CD4-positive, CD25-positive, alpha-beta regulatory T cell (primary cell): ENCODE results near the gene CLCN4. TPM values are rescaled to one million over a fixed set of nuclear protein-coding genes. Genes with fewer than 3 reads are reported as not detected.

Experiments used
- ATAC-seq, 2 donors: fragments of 150-1000 bp; cut with Tn5 transposase; one replicate each; pipeline ENCODE4 v1.10.0; 2021; ENCODE audit warnings: low read depth in 2 of 2, moderate number of reproducible peaks in 2 of 2, moderate library complexity in 1 of 2
- DNase-seq, 3 donors: peaks; one replicate each; pipeline versions ENCODE4 v3.0.0 to v3.0.0-alpha.2; 2012 to 2022; ENCODE audit warnings: mixed read lengths in 1 of 3
- H3K27ac ChIP-seq: one replicate; pipeline ENCODE4 v1.7.0; 2013; ENCODE audit warnings: mild to moderate bottlenecking, low read length; ENCODE audit not compliant: insufficient read depth, poor library complexity, severe bottlenecking
- H3K27me3 ChIP-seq: one replicate; pipeline ENCODE4 v1.7.0; 2013; ENCODE audit warnings: low read length; ENCODE audit not compliant: control insufficient read depth, insufficient read depth
- H3K36me3 ChIP-seq: one replicate; pipeline ENCODE4 v1.7.0; 2013; ENCODE audit warnings: mild to moderate bottlenecking, low read length, moderate library complexity; ENCODE audit not compliant: control insufficient read depth, insufficient read depth
- H3K4me1 ChIP-seq: 2 replicates; pipeline ENCODE4 v1.7.0; 2013; ENCODE audit warnings: mild to moderate bottlenecking, low read length; ENCODE audit not compliant: insufficient read depth, control insufficient read depth, poor library complexity, severe bottlenecking
- H3K4me3 ChIP-seq: one replicate; pipeline ENCODE4 v1.7.0; 2013; ENCODE audit warnings: low read depth, mild to moderate bottlenecking, low read length, moderate library complexity
- H3K9me3 ChIP-seq, 2 experiments: 1 replicate in 1 of 2; 2 replicates in 1 of 2; pipeline ENCODE4 v1.7.0; 2013; ENCODE audit warnings: low read length in 2 of 2, mild to moderate bottlenecking in 1 of 2, moderate library complexity in 1 of 2; ENCODE audit not compliant: control insufficient read depth in 2 of 2
- H3K27ac Mint-ChIP-seq, 3 donors: one replicate each; pipeline ENCODE4 v1.8.0; 2020 to 2022; ENCODE audit warnings: mild to moderate bottlenecking in 3 of 3, mixed read lengths in 3 of 3, moderate library complexity in 2 of 3
- H3K27me3 Mint-ChIP-seq: one replicate; pipeline ENCODE4 v1.8.0; 2022; ENCODE audit warnings: mild to moderate bottlenecking, mixed read lengths
- H3K36me3 Mint-ChIP-seq: one replicate; pipeline ENCODE4 v1.8.0; 2020; ENCODE audit warnings: mixed read lengths
- H3K4me1 Mint-ChIP-seq, 4 donors: one replicate each; pipeline ENCODE4 v1.8.0; 2020 to 2022; ENCODE audit warnings: mixed read lengths in 4 of 4, mild to moderate bottlenecking in 1 of 4
- H3K4me3 Mint-ChIP-seq, 4 donors: one replicate each; pipeline ENCODE4 v1.8.0; 2020 to 2022; ENCODE audit warnings: mild to moderate bottlenecking in 4 of 4, mixed read lengths in 4 of 4, moderate library complexity in 3 of 4
- H3K9me3 Mint-ChIP-seq, 7 donors: one replicate each; pipeline ENCODE4 v1.8.0; 2020 to 2022; ENCODE audit warnings: mixed read lengths in 7 of 7, mild to moderate bottlenecking in 3 of 7, moderate library complexity in 2 of 7
- polyA plus RNA-seq, 4 donors: library from polyadenylated mRNA; unstranded; fragments of 300-500 nt; fragmentation: Illumina TruSeq; gene quantifications; one replicate each; pipeline ENCODE4 v1.2.3, GENCODE V29; 2021
- total RNA-seq: library from RNA; stranded (reverse); gene quantifications from one replicate; pipeline ENCODE4 v1.2.3, GENCODE V29; 2022

The CLCN4 gene
- total and polyA plus RNA-seq, 5 donors from 2014 or later: 0.37 TPM; not detected in 4

DNA sequence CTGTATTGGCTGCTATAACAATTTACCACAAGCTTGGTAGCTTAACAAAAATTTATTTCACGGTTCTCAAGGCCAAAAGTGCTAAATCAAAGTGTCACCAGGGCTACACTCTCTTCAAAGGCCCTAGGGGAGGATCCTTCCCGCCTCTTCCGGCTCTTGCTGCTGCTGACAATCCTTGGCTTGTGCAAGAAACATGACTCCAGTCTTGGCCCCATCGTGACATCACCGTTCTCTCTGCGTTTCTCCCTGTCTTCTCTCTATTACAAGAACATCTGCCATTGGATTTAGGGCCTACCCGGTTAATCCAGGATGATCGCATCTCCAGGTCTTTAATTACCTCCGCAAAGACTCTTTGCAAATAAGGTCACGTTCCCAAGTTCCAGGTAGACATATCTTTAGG lies 10.4 kb upstream of the CLCN4 start:
- Mint-ChIP-seq H3K9me3 (no peaks in the 10 kb centered on the region), H3K27ac (no peak overlapping the region)
- ATAC-seq: no peak

DNA sequence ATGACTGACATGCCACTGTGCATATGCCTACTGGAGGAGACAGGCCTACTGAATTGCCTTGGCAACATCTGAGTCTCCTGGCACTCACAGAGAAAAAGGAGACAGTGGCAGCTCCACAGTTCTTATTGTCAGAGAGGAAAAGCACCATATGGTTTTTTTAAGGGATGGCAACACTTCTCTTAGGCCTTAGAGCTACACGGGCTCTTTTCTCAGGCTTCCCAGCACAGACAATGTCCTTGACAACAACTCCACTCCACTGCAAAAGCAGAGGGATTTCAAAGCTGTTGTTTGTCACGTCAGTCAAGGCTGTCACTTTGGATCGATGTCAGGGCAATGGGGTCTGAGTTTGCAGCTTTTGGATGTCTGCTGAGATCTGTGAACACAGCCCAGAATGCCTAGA lies 4.7 kb upstream of the CLCN4 start:
- H3K36me3 Mint-ChIP-seq: no peaks in the 10 kb centered on the region
- H3K27me3 Mint-ChIP-seq: peaks cover 21% of the 10 kb centered on the region
- peaks cover 3% of the 10 kb centered on the region for H3K27me3 ChIP-seq
- H3K4me3 ChIP-seq: no peak overlapping the region
- H3K36me3 ChIP-seq: no peaks in the 10 kb centered on the region
- peaks cover 0 to 3% (median 0%) of the 10 kb centered on the region in 4 donors for H3K4me1 Mint-ChIP-seq
- no peak for ATAC-seq
- no peak overlapping the region for H3K4me3 Mint-ChIP-seq
- H3K27ac Mint-ChIP-seq: no peak overlapping the region
- no peaks in the 10 kb centered on the region for H3K9me3 ChIP-seq
- no peaks in the 10 kb centered on the region for H3K9me3 Mint-ChIP-seq
- no peaks in the 10 kb centered on the region for H3K4me1 ChIP-seq
- H3K27ac ChIP-seq: no peak overlapping the region
- no peak for DNase-seq

More for the DNA sequence above, 10.4 kb upstream of the CLCN4 start:
- Histone ChIP-seq H3K9me3 (no peaks in the 10 kb centered on the region), H3K4me3 (no peak overlapping the region), H3K36me3 (peaks cover 3% of the 10 kb centered on the region), H3K27me3 (no peaks in the 10 kb centered on the region), H3K27ac (no peak overlapping the region), H3K4me1 (no peaks in the 10 kb centered on the region)
- Mint-ChIP-seq H3K4me1 (no peaks in the 10 kb centered on the region), H3K27me3 (no peaks in the 10 kb centered on the region), H3K4me3 (peak overlapping the region in 1 of 4 donors; percentile 39), H3K36me3 (peaks cover 7% of the 10 kb centered on the region)
- DNase-seq: no peak

DNA sequence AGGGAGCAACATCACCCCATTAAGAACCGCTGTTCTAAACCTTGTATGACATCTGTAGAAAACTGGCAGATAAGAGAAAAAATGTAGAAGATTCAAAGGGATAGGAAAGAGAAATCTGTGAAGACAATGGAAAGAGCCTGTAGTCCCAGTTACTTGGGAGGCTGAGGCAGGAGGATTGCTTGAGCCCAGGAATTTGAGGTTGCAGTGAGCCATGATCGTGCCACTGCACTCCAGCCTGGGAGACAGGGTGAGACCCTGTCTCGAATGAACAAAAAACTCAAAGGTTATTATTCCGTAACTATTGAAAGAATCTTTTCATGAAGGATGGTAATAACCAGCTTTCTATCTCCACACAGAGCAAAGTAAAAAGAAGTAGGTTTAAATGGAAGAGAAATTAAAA lies 1.6 kb upstream of the CLCN4 start:
- ATAC-seq: no peak

DNA sequence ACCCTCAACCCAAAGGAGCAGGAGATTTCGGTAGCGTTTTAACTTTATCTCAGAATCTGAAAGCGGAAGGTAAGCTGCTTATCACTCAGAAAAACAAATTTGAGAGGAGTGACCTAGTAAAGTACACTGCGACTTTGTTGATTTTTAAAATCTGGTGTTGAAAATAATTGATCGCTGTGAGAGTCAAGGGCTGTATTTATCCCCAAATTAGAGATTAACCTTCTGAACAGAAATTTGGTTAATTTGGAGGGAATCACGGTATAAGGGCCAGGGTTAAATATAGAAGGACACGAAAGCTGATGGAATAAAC lies 212 bp downstream of the CLCN4 start:
- Mint-ChIP-seq H3K4me3 (no peak overlapping the region), H3K27me3 (peaks cover 49% of the 10 kb centered on the region), H3K36me3 (no peaks in the 10 kb centered on the region), H3K9me3 (no peaks in the 10 kb centered on the region), H3K4me1 (peaks cover 0 to 9% (median 2%) of the 10 kb centered on the region in 4 donors), H3K27ac (peak overlapping the region in 1 of 3 donors; percentile 38)
- Histone ChIP-seq H3K27me3 (peaks cover 7% of the 10 kb centered on the region), H3K4me3 (no peak overlapping the region), H3K9me3 (no peaks in the 10 kb centered on the region), H3K36me3 (no peaks in the 10 kb centered on the region), H3K4me1 (peaks cover 5% of the 10 kb centered on the region), H3K27ac (no peak overlapping the region)
- DNase-seq: no peak
- ATAC-seq: no peak

More for the DNA sequence above, 1.6 kb upstream of the CLCN4 start:
- Mint-ChIP-seq H3K36me3 (no peaks in the 10 kb centered on the region), H3K4me1 (peaks cover 0 to 9% (median 2%) of the 10 kb centered on the region in 4 donors), H3K27me3 (peaks cover 39% of the 10 kb centered on the region), H3K27ac (no peak overlapping the region), H3K9me3 (no peaks in the 10 kb centered on the region), H3K4me3 (no peak overlapping the region)
- H3K4me1 ChIP-seq: peaks cover 5% of the 10 kb centered on the region
- no peak overlapping the region for H3K27ac ChIP-seq
- no peaks in the 10 kb centered on the region for H3K36me3 ChIP-seq
- no peak overlapping the region for H3K4me3 ChIP-seq
- peaks cover 7% of the 10 kb centered on the region for H3K27me3 ChIP-seq
- DNase-seq: no peak
- H3K9me3 ChIP-seq: no peaks in the 10 kb centered on the region

DNA sequence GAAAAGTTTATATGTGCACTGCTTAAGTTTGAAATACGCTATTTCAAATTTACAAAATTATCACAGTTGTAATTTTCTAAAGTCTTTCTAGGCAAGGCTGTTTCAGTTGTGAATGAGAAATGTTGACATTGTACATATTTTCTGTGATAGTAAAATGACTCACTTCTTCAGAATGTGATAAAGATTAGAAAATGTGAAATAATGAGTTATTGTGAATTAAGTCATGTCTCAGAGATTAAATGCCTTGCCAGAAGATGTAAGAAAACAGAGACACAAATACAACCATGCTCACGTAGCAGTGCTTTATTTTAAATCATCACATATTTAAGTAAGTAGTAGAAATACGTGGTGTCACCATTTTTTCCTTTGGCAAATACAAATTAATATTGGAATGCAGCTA lies 768 bp downstream of the CLCN4 start:
- Histone ChIP-seq H3K9me3 (no peaks in the 10 kb centered on the region), H3K36me3 (no peaks in the 10 kb centered on the region), H3K27me3 (peaks cover 7% of the 10 kb centered on the region), H3K27ac (no peak overlapping the region), H3K4me3 (no peak overlapping the region), H3K4me1 (peaks cover 5% of the 10 kb centered on the region)
- H3K4me1 Mint-ChIP-seq: peaks cover 0 to 9% (median 2%) of the 10 kb centered on the region in 4 donors
- H3K4me3 Mint-ChIP-seq: no peak overlapping the region
- H3K27me3 Mint-ChIP-seq: peaks cover 49% of the 10 kb centered on the region
- no peaks in the 10 kb centered on the region for H3K36me3 Mint-ChIP-seq
- ATAC-seq (no peak), DNase-seq (no peak)
- H3K9me3 Mint-ChIP-seq: peaks cover 0 to 2% (median 0%) of the 10 kb centered on the region in 7 donors
- no peak overlapping the region for H3K27ac Mint-ChIP-seq

DNA sequence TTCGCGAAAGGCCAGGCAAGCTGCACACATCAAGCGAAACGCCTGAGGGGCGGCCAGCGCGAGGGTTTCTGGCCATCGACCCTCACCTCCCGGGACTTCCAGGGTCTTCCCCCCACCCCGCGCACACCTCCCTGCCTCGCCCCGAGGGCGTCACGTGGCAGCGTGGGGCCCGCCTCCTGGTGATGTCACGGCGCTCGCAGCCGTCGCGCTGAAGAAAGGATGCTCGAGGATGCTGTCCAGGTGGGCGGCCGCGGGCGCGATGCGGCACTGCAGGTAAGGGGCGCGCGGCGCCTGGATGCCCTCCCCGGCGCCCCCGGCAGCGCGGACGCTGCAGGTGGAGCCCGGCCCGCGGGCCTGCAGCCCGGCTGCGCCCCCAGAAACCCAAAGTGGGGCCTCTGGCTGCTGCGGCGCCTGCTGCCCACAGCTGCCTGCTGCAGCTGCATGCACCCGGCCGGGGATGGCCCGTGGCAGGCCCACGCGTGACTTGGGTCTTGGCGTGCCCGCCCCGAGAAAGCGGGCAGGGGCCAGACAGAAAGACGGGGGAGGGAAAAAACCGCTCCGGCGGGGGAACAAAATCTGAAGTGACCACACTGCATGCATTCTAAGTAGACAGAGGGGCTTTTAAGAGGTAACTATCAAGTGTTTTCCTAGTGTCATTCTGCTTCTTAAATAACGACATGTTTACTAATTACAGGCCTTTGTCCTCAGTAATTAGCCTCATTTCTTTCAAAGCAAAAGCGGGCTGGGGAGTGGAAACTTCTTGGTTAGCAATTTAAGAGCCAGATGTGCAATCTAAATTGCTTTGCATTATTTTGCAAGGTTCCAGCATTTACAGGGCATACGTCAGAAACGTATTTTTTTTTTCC lies 1.7 kb downstream of the CLCN4 start:
- Histone ChIP-seq H3K4me1 (peaks cover 5% of the 10 kb centered on the region), H3K9me3 (no peaks in the 10 kb centered on the region), H3K27ac (no peak overlapping the region), H3K36me3 (no peaks in the 10 kb centered on the region), H3K4me3 (no peak overlapping the region), H3K27me3 (peaks cover 7% of the 10 kb centered on the region)
- Mint-ChIP-seq H3K4me3 (peak overlapping the region in 1 of 4 donors; percentile 28), H3K27ac (no peak overlapping the region), H3K27me3 (peaks cover 49% of the 10 kb centered on the region), H3K9me3 (peaks cover 0 to 2% (median 0%) of the 10 kb centered on the region in 7 donors), H3K36me3 (no peaks in the 10 kb centered on the region), H3K4me1 (peaks cover 0 to 9% (median 2%) of the 10 kb centered on the region in 4 donors)
- DNase-seq (no peak), ATAC-seq (peak in 1 of 2 donors; percentile 44)

DNA sequence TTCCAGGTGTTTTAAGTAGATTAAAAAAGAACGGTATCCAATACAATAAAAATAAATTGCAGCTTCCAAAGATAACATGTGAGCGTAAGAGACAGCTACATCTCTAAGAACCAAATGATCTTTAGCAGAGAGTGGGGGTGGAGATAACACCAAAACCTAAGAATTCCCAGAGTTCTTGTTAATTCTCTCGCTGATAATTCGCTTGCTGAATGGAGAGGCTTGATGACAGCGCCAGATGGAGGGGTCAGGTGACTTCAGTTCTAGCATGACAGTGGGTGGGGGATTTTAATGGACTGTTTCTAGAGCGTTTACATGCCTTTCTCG lies 2.3 kb downstream of the CLCN4 start:
- Mint-ChIP-seq H3K4me1 (peaks cover 0 to 9% (median 2%) of the 10 kb centered on the region in 4 donors), H3K27ac (no peak overlapping the region), H3K4me3 (peak overlapping the region in 1 of 4 donors; percentile 28), H3K36me3 (no peaks in the 10 kb centered on the region), H3K27me3 (peaks cover 49% of the 10 kb centered on the region), H3K9me3 (peaks cover 0 to 2% (median 0%) of the 10 kb centered on the region in 7 donors)
- Histone ChIP-seq H3K27ac (no peak overlapping the region), H3K27me3 (peaks cover 7% of the 10 kb centered on the region), H3K36me3 (no peaks in the 10 kb centered on the region), H3K9me3 (no peaks in the 10 kb centered on the region), H3K4me3 (no peak overlapping the region), H3K4me1 (peaks cover 5% of the 10 kb centered on the region)
- no peak for ATAC-seq
- no peak for DNase-seq

DNA sequence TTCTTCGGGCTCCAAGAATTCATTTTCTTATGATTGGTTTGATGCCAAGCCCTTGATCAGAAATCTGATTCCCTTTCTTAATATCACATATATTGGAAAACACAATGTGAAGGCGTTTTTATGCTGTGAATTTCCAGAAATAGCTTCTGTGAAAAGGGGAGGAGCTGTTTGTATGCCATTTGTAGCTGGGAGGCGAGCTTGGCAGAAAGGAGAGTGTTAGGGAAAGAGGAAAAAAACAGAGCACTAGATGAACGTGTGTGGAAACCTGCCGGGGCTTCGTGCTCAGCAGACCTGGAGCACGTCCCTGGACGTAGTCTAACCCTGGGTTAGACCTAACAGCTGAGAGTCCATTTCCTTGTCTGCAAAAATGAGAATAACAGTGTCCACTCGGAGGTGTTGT lies 3.4 kb downstream of the CLCN4 start:
- Mint-ChIP-seq H3K27me3 (peaks cover 44% of the 10 kb centered on the region), H3K4me1 (peaks cover 0 to 9% (median 2%) of the 10 kb centered on the region in 4 donors), H3K9me3 (peaks cover 0 to 2% (median 0%) of the 10 kb centered on the region in 7 donors), H3K27ac (no peak overlapping the region), H3K36me3 (no peaks in the 10 kb centered on the region), H3K4me3 (no peak overlapping the region)
- no peaks in the 10 kb centered on the region for H3K36me3 ChIP-seq
- no peak overlapping the region for H3K27ac ChIP-seq
- ATAC-seq (no peak), DNase-seq (no peak)
- no peaks in the 10 kb centered on the region for H3K9me3 ChIP-seq
- no peak overlapping the region for H3K4me3 ChIP-seq
- peaks cover 7% of the 10 kb centered on the region for H3K27me3 ChIP-seq
- H3K4me1 ChIP-seq: peaks cover 5% of the 10 kb centered on the region
